ENCODE measurements around the gene MSMP. TPM values are rescaled to one million over a fixed set of nuclear protein-coding genes. Genes with fewer than 3 reads are reported as not detected.
A peak's percentile ranks its signal among the peaks of the same experiment; 100 is the strongest.

The MSMP gene
- total and polyA plus RNA-seq, 10 of the 15 experiments (the other 5 are each of a cell fraction or from before 2014, with no cell fraction given): 0.33 to 2.4 (median 0.86) TPM; not detected in 4

DNA sequence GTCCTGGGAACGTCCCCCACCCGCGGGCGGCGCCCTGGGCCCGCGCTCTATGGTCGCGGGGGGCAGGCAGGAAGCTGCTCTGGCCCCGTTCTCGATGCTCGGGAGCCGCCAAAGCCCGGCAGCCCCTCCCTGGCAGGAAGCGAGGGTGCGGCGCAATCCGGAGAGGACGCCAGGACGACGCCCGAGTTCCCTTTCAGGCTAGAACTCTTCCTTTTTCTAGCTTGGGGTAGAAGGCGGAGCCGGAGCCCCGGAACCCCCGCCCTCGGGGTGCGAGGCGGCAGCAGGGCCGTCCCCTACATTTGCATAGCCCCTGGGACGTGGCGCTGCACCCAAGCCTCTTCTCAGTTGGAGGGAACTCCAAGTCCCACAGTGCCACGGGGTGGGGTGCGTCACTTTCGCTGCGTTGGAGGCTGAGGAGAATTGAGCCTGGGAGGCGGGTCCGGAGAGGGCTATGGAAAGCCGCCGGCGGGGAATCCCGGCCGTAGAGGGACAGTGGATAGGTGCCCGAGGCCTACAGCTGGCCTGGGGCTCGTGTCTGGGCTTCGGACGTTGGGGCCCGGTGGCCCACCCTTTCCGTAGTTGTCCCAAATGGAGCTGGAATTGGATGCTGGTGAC, 21.8 kb downstream of the MSMP start, which contains the start of the genes CREB3 and TLN1:
Gene CREB3, plus strand, starts transcription at position 482 of the 615 bp plus-strand sequence. Its CDS starts 107 bp downstream, at position 589.
Gene TLN1, minus strand, starts transcription at position 11 of the 615 bp plus-strand sequence. CDS start 6,501 bp downstream, outside the sequence.
- ChIA-PET POLR2A (interaction anchor here (0.6 to 8.1 kb wide), 22 partner anchors 9 to 128 kb away, joined by 3 to 163 read pairs (median 6); partner anchors contain the start of genes ARHGEF39, CCDC107, GBA2 and HINT2), RAD21 (ENCODE audit: unreplicated experiment) (interaction anchor here (1.1 to 8.6 kb wide), 17 partner anchors 14 to 617 kb away, joined by 3 to 133 read pairs (median 5); partner anchors contain the start of genes ARHGEF39, ATOSB, CCDC107 and CD72), CTCF (interaction anchor here (0.9 to 9.5 kb wide), 19 partner anchors 13 to 619 kb away, joined by 3 to 183 read pairs (median 5); partner anchors contain the start of genes ARHGEF39, CCDC107, GBA2 and HINT2), SMC1A (ENCODE audit: uncharacterized antibody, unreplicated experiment) (interaction anchor here (1.0 to 8.0 kb wide), 9 partner anchors 16 to 113 kb away, joined by 3 to 145 read pairs (median 7); partner anchors contain the start of genes ARHGEF39, CCDC107, GBA2 and RGP1)
- peak within 1 kb of the TSS; percentile 93 for H3K4me3 ChIP-seq
- no peaks in the 10 kb centered on the region for H3K27me3 ChIP-seq (replicated peaks in 1 of 2; ENCODE audit: control insufficient read depth in 2 of 2, insufficient read depth in 2 of 2, low read length in 1 of 2)
- peaks cover 59% of the 10 kb centered on the region for H3K79me2 ChIP-seq (ENCODE audit: control insufficient read depth, insufficient read depth, low read length)
- under 1% methylated on average over 49 of the region's 49 CpGs for WGBS (ENCODE audit: insufficient coverage, insufficient replicate concordance, low lambda C conversion rate, missing lambda C conversion rate)
- ATAC-seq (peak; percentile 86), FAIRE-seq (peak; percentile 90), DNase-seq (ENCODE audit: low read depth, low spot score) (peak; percentile 91)
- H3K4me2 ChIP-seq (ENCODE audit: control insufficient read depth, insufficient read depth): peak within 1 kb of the TSS; percentile 99
- peak within 1 kb of the TSS; percentile 90 for H3K9ac ChIP-seq (ENCODE audit: control insufficient read depth, insufficient read depth, low read length)
- H3K27ac ChIP-seq (ENCODE audit: control insufficient read depth, insufficient read depth): peak within 1 kb of the TSS; percentile 92
- H2AFZ ChIP-seq (ENCODE audit: control insufficient read depth, low read depth, low read length): peak within 1 kb of the TSS; percentile 42
- no peaks in the 10 kb centered on the region for H3K9me3 ChIP-seq (replicated peaks; ENCODE audit: control insufficient read depth, insufficient read depth, low read length)
- H4K20me1 ChIP-seq (ENCODE audit: control insufficient read depth, insufficient read depth): no peaks in the 10 kb centered on the region
- in situ Hi-C loops (cut with MboI) (loop anchor here (10.0 kb wide), 1 partner anchor 627 kb away; the partner anchor contains the start of gene STOML2), intact Hi-C loops (cut with micrococcal nuclease; ENCODE audit: unreplicated experiment) (loop anchor here (1.0 to 10.0 kb wide), 5 partner anchors 16 to 617 kb away; partner anchors contain the start of genes ATOSB and HINT2)
- peaks cover 17% of the 10 kb centered on the region for H3K4me1 ChIP-seq (ENCODE audit: control insufficient read depth, insufficient read depth, low read length)
- H3K36me3 ChIP-seq (ENCODE audit: control insufficient read depth in 2 of 2, insufficient read depth in 2 of 2, low read length in 1 of 2): peaks cover 5 to 12% of the 10 kb centered on the region in 2 experiments; a peak in 3 of 4 replicates
- no TSS peak for BruUV-seq (replicated peaks)
- TF ChIP-seq YBX1 (IDR thresholded peaks at IDR 0.05) (no peak), ZZZ3 (IDR thresholded peaks at IDR 0.05; ENCODE audit: control insufficient read depth, insufficient read length, low read depth) (no peak), RAD51 (IDR thresholded peaks at IDR 0.05) (no peak), NR2C2 (IDR thresholded peaks at IDR 0.05; ENCODE audit: borderline replicate concordance, control insufficient read depth, insufficient read length, low read depth) (no peak), SUPT20H (IDR thresholded peaks at IDR 0.05; ENCODE audit: borderline replicate concordance, control insufficient read depth, low read depth, low read length) (no peak), IKZF2 (IDR thresholded peaks at IDR 0.05) (peak; percentile 46 to 53; a peak in 2 of 4 replicates), ZNF592 (IDR thresholded peaks at IDR 0.05) (no peak), MAX (IDR thresholded peaks at IDR 0.05; ENCODE audit: low read depth, low read length) (peak; percentile 38; the same call in 1 of the 2 replicates), HDGF (IDR thresholded peaks at IDR 0.05) (peak; percentile 96), ESRRA (IDR thresholded peaks at IDR 0.05; ENCODE audit: low read length) (no peak), MEF2A (IDR thresholded peaks at IDR 0.05; ENCODE audit: insufficient read depth, low read depth, low read length) (no peak), CREB1 (IDR thresholded peaks at IDR 0.05; ENCODE audit: low read depth) (no peak), HDAC2 (IDR thresholded peaks at IDR 0.05) (no peak), ZNF207 (IDR thresholded peaks at IDR 0.05; ENCODE audit: borderline replicate concordance) (peak; percentile 64), TARDBP (IDR thresholded peaks at IDR 0.05; ENCODE audit: borderline replicate concordance) (peak; percentile 77; the same call in 1 of the 2 replicates), JUNB (IDR thresholded peaks at IDR 0.05) (no peak), ZSCAN29 (IDR thresholded peaks at IDR 0.05) (peak; percentile 42; the same call in 1 of the 2 replicates), PAX8 (IDR thresholded peaks at IDR 0.05) (no peak), CREM (IDR thresholded peaks at IDR 0.05; ENCODE audit: low read depth) (peak; percentile 93), ETV6 (conservative IDR thresholded peaks at IDR 0.05 in 1 of 2, IDR thresholded peaks at IDR 0.05 in 1 of 2; ENCODE audit: borderline replicate concordance in 1 of 2, low read depth in 1 of 2) (peak in 1 of 2 experiments; percentile 65; a peak in 1 of 4 replicates), CBFB (IDR thresholded peaks at IDR 0.05; ENCODE audit: low read depth) (no peak)

Measured in GM12878 (cell line).